HG02759 (cell line): ENCODE results near the gene CFAP77.

Source experiments
- ATAC-seq: cut with Tn5 transposase; IDR thresholded peaks from one replicate; pipeline ENCODE4 v1.9.1; 2021; ENCODE audit warnings: mild to moderate bottlenecking, moderate library complexity; ENCODE audit not compliant: unreplicated experiment

CFAP77 gene

DNA sequence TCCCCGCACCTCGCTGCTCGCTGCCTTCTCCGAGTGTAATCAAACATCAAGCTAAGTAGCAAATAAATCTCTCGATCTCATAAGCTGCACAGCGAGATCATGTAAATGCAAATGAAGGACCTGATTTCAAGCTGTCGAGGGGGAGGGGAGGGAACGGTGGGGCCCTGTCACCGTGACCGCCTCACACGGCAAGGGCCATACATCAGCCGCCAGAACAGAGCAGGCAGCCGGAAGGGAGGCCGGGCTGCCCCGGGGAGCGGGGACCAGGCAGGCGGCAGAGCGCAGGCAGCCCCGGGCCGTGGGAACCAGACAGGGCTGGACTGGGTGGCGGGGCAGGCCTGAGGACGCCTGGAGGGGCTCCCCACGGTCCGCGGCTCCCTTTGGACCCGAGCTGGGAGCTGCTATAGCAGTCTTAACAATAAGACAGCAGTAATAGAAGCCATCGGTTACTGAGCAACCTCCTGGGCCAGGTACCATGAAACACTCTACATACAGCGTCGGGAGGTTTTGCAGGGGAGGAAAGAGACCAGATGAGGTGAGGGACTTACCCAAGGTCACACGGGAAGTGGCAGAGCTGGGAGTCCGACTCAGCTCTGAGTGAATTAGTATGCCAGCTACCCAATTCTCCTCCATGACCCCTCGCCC lies 76.8 kb downstream of the CFAP77 start:
- no peak for ATAC-seq

- ATAC-seq = no peak
Observed at GRCh38 chr9:132487351-132487791, 77.4 kb downstream of the CFAP77 start.

DNA sequence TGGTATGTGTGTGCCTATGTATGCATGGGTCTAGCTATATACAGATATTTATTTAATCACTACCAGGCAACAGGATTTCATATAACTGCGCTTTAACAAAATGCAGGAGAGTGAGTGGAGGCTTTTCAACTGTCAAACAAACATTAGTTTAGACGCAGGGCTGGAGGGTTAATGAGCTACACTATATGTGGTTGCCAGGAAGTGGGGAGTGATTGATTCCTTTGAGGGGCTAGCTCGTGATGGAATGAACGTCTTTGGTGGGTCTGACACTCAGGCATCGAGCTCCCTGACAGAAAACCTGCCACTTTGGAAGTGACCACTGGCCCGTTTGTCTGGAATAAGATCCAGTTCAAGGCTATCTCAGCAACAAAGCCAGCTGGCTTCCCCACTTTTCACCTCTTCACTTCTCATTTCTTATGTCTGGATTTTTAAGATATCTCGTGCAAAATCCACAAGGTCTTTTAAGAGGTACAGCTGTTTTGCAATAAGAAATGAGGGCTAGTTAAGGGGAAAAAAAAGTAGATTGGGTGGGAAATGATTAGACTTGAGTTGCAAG lies 78.0 kb downstream of the CFAP77 start:
- no peak for ATAC-seq

- ATAC-seq = no peak
Observed at GRCh38 chr9:132488626-132489025, 78.6 kb downstream of the CFAP77 start.

GRCh38 chr9:132489536-132489935 lies 79.5 kb downstream of the CFAP77 start:
- ATAC-seq = no peak

- no peak for ATAC-seq
Observed at GRCh38 chr9:132494857-132495256, 84.8 kb downstream of the CFAP77 start.

DNA sequence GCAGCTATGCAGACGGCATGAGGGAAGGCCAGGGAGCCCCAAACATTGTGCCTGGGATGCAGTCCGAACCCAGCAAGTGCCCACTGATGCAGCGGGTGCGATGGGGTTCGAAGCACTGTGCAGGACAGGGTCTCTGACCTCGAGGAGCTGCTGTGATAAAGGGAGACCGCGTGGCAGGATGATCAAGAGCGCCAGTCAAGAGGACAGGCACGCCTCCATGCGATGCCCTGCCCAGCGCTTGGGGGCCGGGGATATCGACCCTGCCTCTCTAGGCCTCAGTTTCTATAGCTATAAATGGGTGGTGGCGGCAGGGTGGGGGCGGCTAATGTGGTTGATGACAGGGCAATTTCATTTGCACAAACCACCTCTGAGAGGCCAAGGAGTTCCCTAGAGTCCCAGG lies 87.7 kb downstream of the CFAP77 start:
- ATAC-seq = no peak

DNA sequence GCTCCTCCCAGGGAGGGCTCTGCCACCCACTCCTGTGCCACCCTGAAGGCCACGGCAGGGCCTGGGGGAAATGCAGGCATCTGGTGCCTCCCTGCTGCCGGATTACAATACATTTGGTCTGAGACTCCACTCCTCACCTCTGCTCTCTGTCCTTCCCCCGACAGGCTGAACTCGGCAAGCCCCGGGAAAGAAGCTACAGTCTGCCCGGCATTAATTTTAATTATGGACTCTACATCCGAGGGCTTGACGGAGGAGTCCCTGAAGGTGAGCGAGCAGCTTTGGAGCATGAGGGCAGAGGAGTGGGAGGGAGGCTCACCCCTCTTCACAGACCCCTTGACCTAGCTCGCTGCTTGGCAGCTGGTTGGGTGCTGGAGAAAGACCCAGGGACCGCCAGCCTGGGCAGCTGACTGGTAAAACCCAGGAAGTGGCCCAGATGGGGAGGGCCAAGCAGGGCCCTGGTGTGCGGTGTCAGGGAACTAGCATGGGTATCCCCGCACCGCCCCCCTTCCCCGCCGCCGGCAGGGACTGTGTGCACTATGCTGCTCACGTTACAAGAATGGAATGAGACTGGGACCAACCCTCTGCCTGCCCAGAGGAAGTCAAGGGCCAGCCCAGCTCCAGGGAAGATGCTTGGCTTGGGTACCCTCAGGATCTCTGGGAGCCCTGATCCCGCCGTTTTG lies 88.7 kb downstream of the CFAP77 start:
- no peak for ATAC-seq

GRCh38 chr9:132499251-132499650 lies 89.2 kb downstream of the CFAP77 start:
- no peak for ATAC-seq

DNA sequence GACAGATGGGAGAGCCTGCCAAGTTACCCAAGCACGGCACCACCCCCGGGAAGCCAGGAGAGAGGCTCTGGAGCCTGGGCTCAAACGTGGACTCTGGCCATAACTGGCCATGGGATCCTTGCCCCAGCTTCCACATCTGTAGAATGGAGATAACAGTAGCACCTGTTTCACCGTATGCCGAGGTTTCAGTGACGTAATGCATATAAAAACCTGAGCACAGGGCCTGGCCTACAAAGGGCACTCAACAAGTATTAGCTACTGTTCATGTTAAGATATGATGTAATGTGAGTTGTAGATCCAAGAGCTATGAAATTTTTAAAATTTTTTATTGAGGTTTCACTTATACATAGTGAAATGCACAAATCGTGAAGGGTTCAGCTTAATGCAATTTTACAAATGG lies 90.2 kb downstream of the CFAP77 start:
- no peak for ATAC-seq

DNA sequence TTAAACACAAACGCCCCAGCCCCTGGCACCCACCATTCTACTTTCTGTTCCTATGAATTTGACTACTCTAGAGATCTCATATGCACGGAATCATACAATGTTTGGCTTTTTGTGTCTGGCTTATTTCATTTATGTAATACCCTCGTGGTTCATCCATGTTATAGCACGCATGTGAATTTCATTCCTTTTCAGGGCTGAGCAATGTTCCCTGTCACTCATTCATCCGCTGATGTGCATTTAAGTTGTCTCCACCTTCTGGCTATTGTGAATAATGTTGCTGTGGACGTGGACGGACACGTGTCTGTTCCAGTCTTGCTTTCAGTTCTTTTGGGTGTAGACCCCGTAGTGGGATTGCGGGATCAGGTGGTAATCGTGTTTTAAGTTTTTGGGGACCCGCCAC lies 92.5 kb downstream of the CFAP77 start:
- no peak for ATAC-seq

DNA sequence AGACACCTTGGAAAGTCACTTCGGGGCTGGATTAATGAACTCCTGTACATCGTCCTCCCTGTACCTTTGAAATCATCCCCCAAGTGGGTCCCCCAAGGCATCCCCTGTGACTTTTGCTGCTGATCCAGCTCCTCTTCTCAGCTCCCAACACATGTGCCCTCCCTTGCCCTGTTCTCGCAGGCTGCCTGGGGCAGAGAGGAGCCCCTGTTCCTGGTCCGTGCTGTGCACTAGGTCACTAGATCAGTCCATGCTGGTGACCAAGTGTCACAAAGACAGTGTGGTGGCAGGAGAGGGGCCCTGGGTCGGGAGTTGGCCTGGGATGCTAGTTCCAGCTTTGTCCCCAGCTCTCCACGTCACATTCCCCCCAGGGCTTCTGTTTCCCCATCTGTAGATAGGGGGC lies 93.1 kb downstream of the CFAP77 start:
- no peak for ATAC-seq

DNA sequence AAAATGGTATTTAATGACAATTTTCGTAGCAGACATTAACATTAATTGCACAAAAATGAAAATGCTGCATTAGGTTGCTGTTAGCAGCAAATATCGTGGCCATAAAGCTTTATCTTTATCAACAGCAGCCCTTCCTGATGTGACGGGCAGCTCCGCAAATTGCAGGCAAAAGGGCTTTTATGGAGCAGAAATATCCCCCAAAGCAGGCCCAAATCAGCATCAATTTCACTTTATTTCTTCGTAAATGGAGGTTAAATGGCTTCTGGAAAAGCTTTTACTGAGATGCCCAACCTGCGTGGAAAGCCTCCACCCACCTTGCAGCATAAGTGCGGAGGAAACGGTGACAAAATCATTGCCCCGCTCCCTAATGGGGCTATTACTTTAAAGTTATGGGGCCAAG lies 94.5 kb downstream of the CFAP77 start:
- no peak for ATAC-seq

GRCh38 chr9:132505991-132506655 lies 96.1 kb downstream of the CFAP77 start:
- no peak for ATAC-seq

- no peak for ATAC-seq
Observed at GRCh38 chr9:132506977-132507669, 97.1 kb downstream of the CFAP77 start.

- ATAC-seq = no peak
Observed at GRCh38 chr9:132507670-132508469, 97.9 kb downstream of the CFAP77 start.

DNA sequence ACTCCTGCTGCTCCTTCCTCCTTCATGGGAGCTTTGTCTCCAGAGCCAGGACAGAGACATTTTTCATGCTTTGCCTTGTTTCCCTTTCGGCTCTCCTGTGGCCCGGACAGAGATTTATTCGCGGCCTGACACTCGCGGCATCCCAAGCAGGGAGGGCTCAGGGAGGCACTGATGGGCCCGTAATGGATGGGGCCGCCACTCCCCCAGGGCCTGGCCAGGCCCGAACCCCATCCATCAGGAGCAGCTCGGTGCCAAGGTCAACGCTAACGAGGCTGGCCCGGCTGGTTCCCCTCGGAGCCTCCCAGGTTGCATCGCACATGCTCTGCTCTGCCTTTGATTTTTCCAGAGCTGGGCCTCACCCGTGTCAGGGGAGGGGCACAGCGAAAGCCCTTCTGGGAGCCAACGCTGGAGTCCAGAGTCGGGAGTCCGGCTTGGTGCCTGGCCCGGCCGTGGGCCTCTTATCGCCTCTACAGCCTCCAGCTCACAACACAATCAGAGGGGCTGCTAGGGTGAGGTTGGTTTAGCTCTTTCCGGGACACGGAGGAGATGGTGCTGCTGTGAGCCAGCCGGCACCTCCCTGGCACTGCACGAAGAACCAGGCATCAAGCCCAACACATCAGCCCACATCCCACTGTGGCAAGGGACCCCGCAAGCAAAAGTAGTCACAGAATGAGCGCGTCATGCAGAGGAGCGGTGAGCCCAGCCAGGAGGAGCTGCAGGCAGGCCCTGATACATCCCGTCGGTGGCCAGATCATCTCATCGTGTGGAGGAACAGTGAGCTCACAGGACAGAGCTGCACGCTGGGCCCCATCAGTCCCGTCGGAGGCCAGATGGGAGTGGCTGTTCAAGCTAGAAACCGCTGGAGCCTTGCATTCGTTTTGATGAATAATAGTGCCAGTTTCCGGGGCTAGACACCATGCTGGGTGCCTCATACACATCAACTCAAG lies 100.2 kb downstream of the CFAP77 start:
- ATAC-seq = no peak

GRCh38 chr9:132511191-132511999 lies 101.4 kb downstream of the CFAP77 start:
- ATAC-seq = no peak

DNA sequence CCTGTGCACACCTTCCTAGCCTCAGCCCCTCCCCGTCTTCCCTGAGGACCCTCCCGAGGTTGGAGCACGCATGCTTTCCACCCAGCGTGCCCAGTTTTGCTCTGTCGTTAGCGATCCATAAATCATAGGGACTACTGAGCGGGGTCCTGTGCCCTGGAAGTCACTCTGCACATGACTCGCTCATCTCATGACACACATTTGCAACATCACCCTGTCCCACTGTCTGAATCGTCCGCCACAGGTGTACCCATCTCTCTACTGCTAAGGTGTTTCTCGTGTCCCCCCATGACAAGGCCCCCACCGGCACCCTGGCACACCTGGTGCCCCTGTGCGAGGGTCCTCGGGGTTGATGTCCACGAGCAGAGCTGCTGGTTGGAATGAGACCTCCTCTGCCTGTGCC lies 103.4 kb downstream of the CFAP77 start:
- no peak for ATAC-seq
